Measurements from ENCODE around the gene ATG13. TPM values are rescaled to one million over a fixed set of nuclear protein-coding genes. Genes with fewer than 3 reads are reported as not detected.

ATG13 gene
- polyA plus RNA-seq, 2 donors = 20.0 to 26.5 TPM

DNA sequence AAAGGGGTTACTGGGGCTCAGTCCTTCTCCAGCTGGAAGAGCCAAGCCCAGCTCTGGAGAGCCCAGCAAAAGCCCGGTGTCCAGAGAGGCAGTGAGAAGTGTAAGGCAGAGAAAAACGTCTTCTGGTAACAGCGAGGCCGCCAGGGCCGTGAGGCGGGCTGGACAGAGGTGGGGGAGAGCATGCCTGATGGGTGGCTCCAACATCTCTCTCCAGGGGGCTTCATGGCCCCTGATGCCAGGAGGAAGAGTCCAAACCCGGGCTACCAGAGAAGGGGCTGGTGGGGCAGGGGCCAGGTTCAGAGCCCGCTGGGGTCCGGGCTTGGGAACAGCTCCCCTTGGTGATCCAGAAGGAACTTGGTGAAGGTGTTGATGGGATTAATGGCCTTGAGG, 61.4 kb downstream of the ATG13 start:
- H3K9me3 ChIP-seq (ENCODE audit: control insufficient read depth in 2 of 2, insufficient read depth in 1 of 2, low read depth in 1 of 2, low read length in 1 of 2) = no peaks in the 10 kb centered on the region
- no peak overlapping the region for H3K27ac ChIP-seq (ENCODE audit: low read depth in 2 of 2, low read length in 1 of 2)
- H3K4me3 ChIP-seq (ENCODE audit: low read depth in 1 of 2, low read length in 2 of 2) = no peak overlapping the region
- no peaks in the 10 kb centered on the region for H3K27me3 ChIP-seq (ENCODE audit: control insufficient read depth in 1 of 2, insufficient read depth in 2 of 2, low read length in 2 of 2)
- 90 to 92% methylated on average over 9 of the region's 9 CpGs for WGBS, 2 donors
- peaks cover 20 to 53% of the 10 kb centered on the region in 2 donors for H3K36me3 ChIP-seq (ENCODE audit: control insufficient read depth in 2 of 2, insufficient read depth in 2 of 2, low read length in 1 of 2)
- H3K4me1 ChIP-seq (ENCODE audit: control insufficient read depth in 2 of 2, insufficient read depth in 2 of 2, low read length in 1 of 2) = peaks cover 3 to 19% of the 10 kb centered on the region in 2 donors

DNA sequence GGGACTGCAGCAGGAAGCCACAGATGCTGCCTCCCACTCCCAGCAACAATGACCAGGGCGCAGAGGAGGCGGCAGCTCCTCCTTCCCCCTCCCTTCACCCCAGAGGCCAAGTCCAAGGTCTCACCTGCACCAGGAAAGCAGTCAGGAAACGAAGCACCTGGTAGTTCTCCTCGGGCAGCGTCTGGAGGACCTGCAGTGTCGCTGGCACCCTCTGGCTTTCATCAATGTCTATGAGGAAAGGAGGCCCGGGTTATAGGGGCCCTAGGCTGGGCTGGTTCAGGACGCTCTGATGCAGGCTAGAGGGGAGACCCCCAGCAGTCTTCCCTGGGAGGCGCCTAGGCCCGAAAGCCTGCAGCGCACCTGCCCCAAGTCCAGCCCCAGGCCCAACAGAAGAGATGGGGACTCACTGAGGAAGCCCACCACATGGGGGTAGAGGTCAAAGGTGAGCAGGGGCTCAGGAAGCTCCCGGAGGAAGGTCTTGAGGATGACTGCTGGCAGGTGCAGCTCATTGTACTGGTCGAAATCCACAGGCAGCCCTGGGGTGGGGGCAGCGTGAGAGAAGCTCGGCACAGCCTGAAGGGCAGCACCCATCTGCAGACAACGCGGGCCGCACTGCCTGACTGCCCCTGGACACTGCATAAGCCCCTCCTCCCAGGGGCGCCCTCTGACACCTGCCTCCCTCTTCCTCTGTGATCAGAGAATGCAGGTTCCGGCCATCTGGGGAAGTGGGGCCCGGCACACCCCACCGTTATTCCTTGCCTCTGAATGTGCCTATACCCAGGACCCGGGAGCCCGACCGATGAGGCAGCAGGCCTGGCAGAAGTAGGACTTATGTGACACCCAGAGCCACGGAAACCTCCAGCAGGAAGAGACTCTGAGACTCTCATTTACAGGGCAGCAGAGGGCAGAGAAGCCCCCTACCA, 62.1 kb downstream of the ATG13 start:
- Histone ChIP-seq H3K36me3 (ENCODE audit: control insufficient read depth in 2 of 2, insufficient read depth in 2 of 2, low read length in 1 of 2) (peaks cover 20 to 54% of the 10 kb centered on the region in 2 donors), H3K27me3 (ENCODE audit: control insufficient read depth in 1 of 2, insufficient read depth in 2 of 2, low read length in 2 of 2) (no peaks in the 10 kb centered on the region), H3K9me3 (ENCODE audit: control insufficient read depth in 2 of 2, insufficient read depth in 1 of 2, low read depth in 1 of 2, low read length in 1 of 2) (no peaks in the 10 kb centered on the region), H3K4me3 (ENCODE audit: low read depth in 1 of 2, low read length in 2 of 2) (no peak overlapping the region), H3K4me1 (ENCODE audit: control insufficient read depth in 2 of 2, insufficient read depth in 2 of 2, low read length in 1 of 2) (peaks cover 3 to 17% of the 10 kb centered on the region in 2 donors), H3K27ac (ENCODE audit: low read depth in 2 of 2, low read length in 1 of 2) (no peak overlapping the region)
- WGBS, 2 donors = 84 to 90% methylated on average over 26 of the region's 26 CpGs

DNA sequence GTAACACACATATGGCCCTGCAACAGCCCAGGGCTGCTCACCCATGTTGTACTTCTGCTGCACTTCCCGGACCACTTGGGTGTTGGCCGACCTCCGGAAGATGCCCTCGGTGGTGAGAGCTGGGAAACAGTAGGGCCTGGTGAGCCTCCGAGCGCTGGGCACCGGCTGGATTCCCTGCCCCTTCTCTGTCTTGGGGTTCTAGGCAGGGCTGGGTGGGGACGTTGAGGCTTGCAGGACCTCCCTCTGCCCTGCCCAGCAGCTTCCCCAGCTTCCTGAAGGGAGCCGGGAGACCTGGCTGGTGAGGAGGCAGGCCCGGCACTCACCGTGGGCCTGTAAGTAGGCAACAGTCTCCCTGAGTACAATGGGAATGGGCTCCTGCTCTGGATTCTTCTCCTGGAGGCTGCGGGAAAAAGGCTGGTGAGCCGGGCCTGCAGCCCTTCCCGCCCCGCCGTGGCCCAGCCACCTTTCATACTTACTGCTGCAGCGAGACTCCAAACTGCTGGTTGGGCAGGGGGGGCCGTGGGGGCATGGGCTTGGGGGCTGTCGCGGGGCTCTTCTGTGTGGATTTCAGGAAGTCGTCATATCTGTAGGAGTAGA, 62.9 kb downstream of the ATG13 start:
- Histone ChIP-seq H3K27me3 (ENCODE audit: control insufficient read depth in 1 of 2, insufficient read depth in 2 of 2, low read length in 2 of 2) (no peaks in the 10 kb centered on the region), H3K36me3 (ENCODE audit: control insufficient read depth in 2 of 2, insufficient read depth in 2 of 2, low read length in 1 of 2) (peaks cover 20 to 54% of the 10 kb centered on the region in 2 donors), H3K4me1 (ENCODE audit: control insufficient read depth in 2 of 2, insufficient read depth in 2 of 2, low read length in 1 of 2) (peaks cover 3 to 13% of the 10 kb centered on the region in 2 donors), H3K4me3 (ENCODE audit: low read depth in 1 of 2, low read length in 2 of 2) (no peak overlapping the region), H3K27ac (ENCODE audit: low read depth in 2 of 2, low read length in 1 of 2) (no peak overlapping the region), H3K9me3 (ENCODE audit: control insufficient read depth in 2 of 2, insufficient read depth in 1 of 2, low read depth in 1 of 2, low read length in 1 of 2) (no peaks in the 10 kb centered on the region)
- WGBS, 2 donors = 84 to 91% methylated on average over 21 of the region's 21 CpGs

DNA sequence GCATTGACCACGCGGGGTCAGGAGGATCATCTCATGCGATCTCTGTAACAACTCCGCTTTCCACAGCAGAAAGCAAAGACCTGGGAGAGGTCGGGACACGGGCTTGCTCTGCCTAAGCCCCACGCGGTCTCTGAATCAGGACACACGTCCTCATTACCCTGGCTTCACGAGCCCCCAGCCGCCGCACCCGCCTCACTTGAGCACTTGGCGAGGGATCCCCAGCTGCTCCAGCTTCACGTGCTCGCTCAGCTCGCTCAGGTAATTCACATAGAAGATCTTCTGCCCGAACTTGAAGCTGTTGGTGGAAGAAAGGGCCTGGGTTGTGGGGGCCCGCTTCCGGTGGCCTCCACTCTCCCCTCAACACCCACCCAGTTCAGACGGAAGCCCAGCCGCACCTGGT, 63.5 kb downstream of the ATG13 start:
- no peak overlapping the region for H3K27ac ChIP-seq (ENCODE audit: low read depth in 2 of 2, low read length in 1 of 2)
- peaks cover 20 to 54% of the 10 kb centered on the region in 2 donors for H3K36me3 ChIP-seq (ENCODE audit: control insufficient read depth in 2 of 2, insufficient read depth in 2 of 2, low read length in 1 of 2)

DNA sequence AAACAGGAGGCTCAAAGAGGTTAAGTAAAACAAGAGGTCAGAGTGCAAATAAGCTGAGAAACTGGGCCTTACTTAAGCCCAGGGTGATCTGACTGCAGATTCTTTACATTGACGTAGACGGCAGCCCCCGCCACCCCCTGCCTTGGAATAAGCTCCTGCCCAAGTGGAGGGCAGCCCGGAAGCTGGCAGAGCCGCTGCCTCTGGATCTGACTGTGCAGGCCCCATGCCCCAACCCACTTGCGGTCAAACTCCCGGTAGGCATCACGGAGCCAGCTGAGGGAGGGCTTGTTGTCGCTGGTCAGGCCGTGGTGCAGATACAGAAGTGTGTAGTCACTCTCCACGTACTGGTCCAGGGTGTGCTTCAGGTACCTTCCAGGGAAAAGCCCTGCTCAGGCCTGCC, 64.5 kb downstream of the ATG13 start:
- no peak overlapping the region for H3K4me3 ChIP-seq (ENCODE audit: low read depth in 1 of 2, low read length in 2 of 2)
- no peaks in the 10 kb centered on the region for H3K27me3 ChIP-seq (ENCODE audit: control insufficient read depth in 1 of 2, insufficient read depth in 2 of 2, low read length in 2 of 2)
- WGBS, 2 donors = 94% methylated on average over 11 of the region's 11 CpGs
- H3K9me3 ChIP-seq (ENCODE audit: control insufficient read depth in 2 of 2, insufficient read depth in 1 of 2, low read depth in 1 of 2, low read length in 1 of 2) = no peaks in the 10 kb centered on the region
- H3K4me1 ChIP-seq (ENCODE audit: control insufficient read depth in 2 of 2, insufficient read depth in 2 of 2, low read length in 1 of 2) = peaks cover 0 to 2% of the 10 kb centered on the region in 2 donors
- H3K27ac ChIP-seq (ENCODE audit: low read depth in 2 of 2, low read length in 1 of 2) = no peak overlapping the region
- H3K36me3 ChIP-seq (ENCODE audit: control insufficient read depth in 2 of 2, insufficient read depth in 2 of 2, low read length in 1 of 2) = peaks cover 16 to 50% of the 10 kb centered on the region in 2 donors

More for the DNA sequence above, 63.5 kb downstream of the ATG13 start:
- peaks cover 3 to 7% of the 10 kb centered on the region in 2 donors for H3K4me1 ChIP-seq (ENCODE audit: control insufficient read depth in 2 of 2, insufficient read depth in 2 of 2, low read length in 1 of 2)
- H3K4me3 ChIP-seq (ENCODE audit: low read depth in 1 of 2, low read length in 2 of 2) = no peak overlapping the region
- 94 to 96% methylated on average over 22 of the region's 22 CpGs for WGBS, 2 donors
- no peaks in the 10 kb centered on the region for H3K9me3 ChIP-seq (ENCODE audit: control insufficient read depth in 2 of 2, insufficient read depth in 1 of 2, low read depth in 1 of 2, low read length in 1 of 2)
- H3K27me3 ChIP-seq (ENCODE audit: control insufficient read depth in 1 of 2, insufficient read depth in 2 of 2, low read length in 2 of 2) = no peaks in the 10 kb centered on the region

DNA sequence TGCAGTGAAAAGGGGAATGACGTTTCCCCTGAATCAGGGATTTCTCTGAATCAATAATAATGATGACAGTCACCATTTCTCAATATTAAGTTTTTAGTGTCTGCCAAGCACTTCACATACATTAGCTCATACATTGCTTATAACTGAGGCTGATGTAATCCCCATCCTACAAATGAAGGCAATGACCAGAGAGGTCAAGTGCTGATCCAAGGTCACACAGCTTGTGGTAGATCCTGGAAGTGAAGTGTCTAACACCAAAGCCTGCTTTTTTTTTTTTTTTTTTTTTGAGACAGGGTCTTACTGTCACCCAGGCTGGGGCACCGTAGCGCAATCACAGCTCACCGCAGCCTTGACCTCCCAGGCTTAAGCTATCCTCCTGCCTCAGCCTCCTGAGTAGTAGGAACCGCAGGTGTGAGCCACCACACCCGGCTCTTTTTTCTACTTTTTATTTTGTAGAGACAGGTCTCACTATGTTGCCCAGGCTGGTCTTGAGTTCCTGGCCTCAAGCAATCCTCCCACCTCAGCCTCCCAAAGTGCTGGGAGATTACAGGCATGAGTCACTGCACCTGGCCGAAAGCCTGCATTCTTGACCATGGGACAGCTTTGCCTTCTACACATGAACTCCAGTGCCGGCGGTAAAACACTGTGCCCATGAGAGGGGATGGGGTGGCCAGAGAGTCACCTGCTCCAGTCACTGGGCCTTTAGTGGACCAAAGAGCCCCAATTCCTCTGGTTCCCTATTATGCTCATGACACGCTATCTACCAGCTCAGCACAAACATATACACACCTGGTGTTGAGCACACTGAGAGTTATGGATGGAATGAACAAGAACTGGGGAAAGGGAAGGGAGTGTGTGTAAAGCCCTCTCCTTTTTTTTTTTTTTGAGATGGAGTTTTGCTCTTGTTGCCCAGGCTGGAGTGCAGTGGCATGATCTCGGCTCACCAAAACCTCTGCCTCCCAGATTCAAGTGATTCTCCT, 65.7 kb downstream of the ATG13 start:
- H3K27ac ChIP-seq (ENCODE audit: low read depth in 2 of 2, low read length in 1 of 2) = no peak overlapping the region
- no peak overlapping the region for H3K4me3 ChIP-seq (ENCODE audit: low read depth in 1 of 2, low read length in 2 of 2)
- peaks cover 16 to 48% of the 10 kb centered on the region in 2 donors for H3K36me3 ChIP-seq (ENCODE audit: control insufficient read depth in 2 of 2, insufficient read depth in 2 of 2, low read length in 1 of 2)
- H3K27me3 ChIP-seq (ENCODE audit: control insufficient read depth in 1 of 2, insufficient read depth in 2 of 2, low read length in 2 of 2) = no peaks in the 10 kb centered on the region
- no peaks in the 10 kb centered on the region for H3K9me3 ChIP-seq (ENCODE audit: control insufficient read depth in 2 of 2, insufficient read depth in 1 of 2, low read depth in 1 of 2, low read length in 1 of 2)
- H3K4me1 ChIP-seq (ENCODE audit: control insufficient read depth in 2 of 2, insufficient read depth in 2 of 2, low read length in 1 of 2) = peaks cover 0 to 10% of the 10 kb centered on the region in 2 donors
- 87% methylated on average over 11 of the region's 11 CpGs for WGBS, 2 donors

DNA sequence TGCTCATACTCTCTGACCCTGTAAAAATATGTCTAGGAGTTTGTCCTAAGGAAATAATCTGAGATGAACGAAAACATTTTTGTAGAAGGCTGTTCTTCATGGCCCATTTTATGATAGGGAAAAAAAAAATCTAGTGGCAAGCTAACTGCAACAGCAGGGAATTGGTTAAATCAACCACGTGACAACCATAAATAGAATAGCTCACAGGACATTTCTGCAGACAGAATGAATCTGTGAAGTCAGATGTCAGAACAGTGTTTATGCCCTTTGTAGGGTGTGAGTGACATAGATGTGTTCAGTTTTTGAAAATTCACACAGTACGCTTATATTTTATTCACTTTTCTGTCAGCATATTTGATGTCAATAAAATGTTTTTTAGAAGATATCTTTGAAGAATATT, 67.0 kb downstream of the ATG13 start:
- peaks cover 16 to 36% of the 10 kb centered on the region in 2 donors for H3K36me3 ChIP-seq (ENCODE audit: control insufficient read depth in 2 of 2, insufficient read depth in 2 of 2, low read length in 1 of 2)
- H3K27me3 ChIP-seq (ENCODE audit: control insufficient read depth in 1 of 2, insufficient read depth in 2 of 2, low read length in 2 of 2) = no peaks in the 10 kb centered on the region
- H3K4me1 ChIP-seq (ENCODE audit: control insufficient read depth in 2 of 2, insufficient read depth in 2 of 2, low read length in 1 of 2) = peaks cover 0 to 12% of the 10 kb centered on the region in 2 donors
- H3K27ac ChIP-seq (ENCODE audit: low read depth in 2 of 2, low read length in 1 of 2) = no peak overlapping the region
- H3K4me3 ChIP-seq (ENCODE audit: low read depth in 1 of 2, low read length in 2 of 2) = no peak overlapping the region
- H3K9me3 ChIP-seq (ENCODE audit: control insufficient read depth in 2 of 2, insufficient read depth in 1 of 2, low read depth in 1 of 2, low read length in 1 of 2) = no peaks in the 10 kb centered on the region
- 71 to 74% methylated on average over 3 of the region's 3 CpGs for WGBS, 2 donors

DNA sequence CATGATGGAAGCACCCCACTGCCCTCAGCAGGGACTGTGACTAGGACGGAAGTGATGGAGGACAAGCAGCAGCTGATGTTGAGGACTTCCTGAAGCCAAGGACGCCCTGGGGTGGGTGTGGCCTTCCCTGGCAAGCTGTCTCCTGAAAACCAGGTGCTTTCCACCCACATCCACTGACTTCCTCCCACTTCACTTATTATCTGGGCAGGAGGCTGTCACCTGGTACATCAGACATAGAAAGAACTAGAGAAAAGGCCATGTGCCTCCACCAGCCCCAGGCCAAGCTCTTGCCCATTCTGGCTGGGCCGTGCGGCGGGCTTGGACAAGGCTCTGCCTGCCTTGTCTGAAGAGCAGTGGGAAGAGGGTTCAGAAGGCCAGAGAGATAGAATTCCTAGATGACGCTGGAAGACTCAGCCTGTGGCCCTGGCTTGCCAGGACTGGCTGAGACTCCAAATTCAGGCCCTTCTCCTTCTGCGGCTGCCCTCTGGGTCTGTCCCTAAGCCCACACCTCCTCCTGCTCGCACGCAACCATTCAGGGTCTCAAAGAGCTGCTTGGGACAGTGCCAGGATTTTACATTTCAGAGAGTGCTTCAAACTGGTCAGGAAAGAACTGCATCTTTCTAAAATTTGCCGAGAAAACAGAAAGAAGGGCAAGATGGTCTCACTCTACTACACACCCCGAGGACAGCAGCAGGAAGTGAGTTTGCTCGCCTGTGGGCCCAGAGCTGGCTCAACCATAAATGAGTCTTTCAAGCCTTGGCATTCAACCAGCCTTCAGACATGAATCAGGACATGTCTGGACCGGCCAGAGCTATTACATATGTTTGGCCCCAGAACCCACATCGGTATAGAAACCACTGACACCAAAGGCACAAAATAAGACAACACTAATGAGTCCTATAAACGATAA, 69.8 kb downstream of the ATG13 start:
- H3K4me1 ChIP-seq (ENCODE audit: control insufficient read depth in 2 of 2, insufficient read depth in 2 of 2, low read length in 1 of 2) = peaks cover 0 to 12% of the 10 kb centered on the region in 2 donors
- WGBS, 2 donors = 43 to 58% methylated on average over 15 of the region's 15 CpGs
- no peaks in the 10 kb centered on the region for H3K9me3 ChIP-seq (ENCODE audit: control insufficient read depth in 2 of 2, insufficient read depth in 1 of 2, low read depth in 1 of 2, low read length in 1 of 2)
- H3K27me3 ChIP-seq (ENCODE audit: control insufficient read depth in 1 of 2, insufficient read depth in 2 of 2, low read length in 2 of 2) = no peaks in the 10 kb centered on the region
- peak overlapping the region; percentile 94 to 96 for H3K27ac ChIP-seq (ENCODE audit: low read depth in 2 of 2, low read length in 1 of 2)
- H3K36me3 ChIP-seq (ENCODE audit: control insufficient read depth in 2 of 2, insufficient read depth in 2 of 2, low read length in 1 of 2) = peaks cover 3 to 16% of the 10 kb centered on the region in 2 donors
- H3K4me3 ChIP-seq (ENCODE audit: low read depth in 1 of 2, low read length in 2 of 2) = no peak overlapping the region

Data from esophagus (tissue), 2 donors.